GM21526 (cell line): ENCODE measurements around the gene CUEDC1.

Experiments
- ATAC-seq: cut with Tn5 transposase; IDR thresholded peaks from one replicate; pipeline ENCODE4 v1.9.1; 2021; ENCODE audit warnings: moderate library complexity; ENCODE audit not compliant: unreplicated experiment, low FRiP score

Gene CUEDC1

GRCh38 chr17:57900991-57901743 is 54.0 kb downstream of the CUEDC1 start:
- ATAC-seq: no peak

DNA sequence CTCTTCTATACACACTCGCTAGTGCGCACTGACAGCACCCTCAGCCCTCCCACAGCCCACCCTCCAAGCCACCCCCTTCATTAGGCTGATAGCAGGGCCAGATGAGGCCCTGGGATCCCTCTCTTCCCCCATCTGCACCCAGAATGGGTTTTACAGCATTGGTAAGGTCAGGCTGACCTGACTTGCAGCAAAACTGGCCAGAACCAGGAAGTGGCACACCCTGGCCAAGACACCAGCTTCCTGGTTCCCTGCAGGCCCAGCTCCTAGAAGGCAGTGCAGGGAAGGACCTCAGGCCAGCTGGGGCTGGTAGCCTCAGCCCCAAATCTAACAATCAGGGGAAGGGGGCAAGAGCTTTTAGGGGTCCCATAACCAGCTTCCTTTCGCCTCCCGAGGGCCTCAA is 55.4 kb downstream of the CUEDC1 start:
- ATAC-seq: no peak

DNA sequence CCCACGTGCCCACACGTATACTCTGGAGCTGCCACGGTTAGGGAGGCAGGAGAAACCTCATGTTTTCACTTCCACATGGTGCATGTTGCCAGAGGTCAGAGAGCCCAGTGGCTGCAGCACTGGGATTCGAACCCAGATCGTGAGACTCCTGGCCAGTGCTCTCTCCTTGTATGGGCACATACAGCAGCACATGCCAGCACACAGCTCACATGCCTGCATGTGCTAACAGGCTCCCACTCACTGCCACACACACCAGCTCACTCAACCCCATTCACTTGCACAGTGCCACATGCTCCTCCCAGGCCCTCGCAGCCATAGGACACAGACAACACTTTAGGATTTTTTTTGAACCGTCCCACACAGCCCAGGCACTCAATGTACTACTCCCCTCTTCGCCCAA is 55.8 kb downstream of the CUEDC1 start:
- ATAC-seq: no peak

- no peak for ATAC-seq
These were observed 56.5 kb downstream of the CUEDC1 start for GRCh38 chr17:57898487-57899311.

DNA sequence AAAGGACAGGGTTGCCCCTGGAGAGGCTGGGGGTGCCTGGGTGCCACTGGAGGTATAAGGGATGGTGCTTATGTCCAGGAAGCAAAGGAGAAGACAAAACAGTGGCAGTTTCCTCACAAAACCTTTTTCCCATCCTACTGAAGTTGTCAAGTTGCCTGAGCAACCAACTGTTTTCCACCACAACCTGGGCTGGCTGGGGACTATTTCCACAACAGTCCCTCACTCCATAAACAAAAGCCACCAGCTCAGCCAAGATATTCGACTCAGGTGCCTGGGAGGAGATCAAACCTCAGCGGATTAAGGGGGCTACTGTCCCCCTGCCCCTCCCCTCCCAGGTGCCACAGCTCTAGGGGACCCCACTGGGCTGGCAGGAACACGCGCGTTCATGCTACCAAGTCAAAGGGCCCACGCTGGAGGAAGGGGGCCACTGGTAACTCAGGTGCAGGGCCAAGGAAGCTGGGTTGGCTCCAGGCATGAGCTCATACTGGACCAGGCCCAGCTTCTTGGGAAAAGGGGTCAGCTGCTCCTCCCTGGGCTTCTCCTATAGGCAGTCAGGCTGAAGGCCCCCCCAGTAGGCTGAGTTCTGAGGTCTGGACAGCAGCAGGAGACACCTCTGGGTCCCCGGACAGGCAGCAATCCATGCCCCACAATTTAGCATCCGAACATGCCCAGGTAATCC is 59.7 kb downstream of the CUEDC1 start:
- ATAC-seq: no peak

DNA sequence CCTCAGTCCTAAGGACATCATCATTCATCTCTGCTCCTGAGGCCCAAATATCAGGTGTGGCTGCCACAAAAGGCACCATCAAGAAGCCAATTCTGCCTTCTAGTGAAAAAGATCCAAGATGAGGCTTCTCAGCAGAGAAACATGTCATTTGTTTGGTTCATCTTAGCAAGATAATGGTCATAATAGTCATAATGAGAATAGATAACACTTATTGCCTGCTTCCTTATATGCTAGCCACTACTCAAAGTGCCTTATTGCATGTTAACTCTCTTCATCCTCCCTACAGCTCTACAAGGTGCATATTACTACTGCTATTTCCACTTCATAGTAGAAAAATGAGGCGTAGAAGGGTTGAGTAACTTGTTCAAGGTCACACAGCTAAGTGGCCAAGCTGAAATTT is 60.4 kb downstream of the CUEDC1 start:
- no peak for ATAC-seq

DNA sequence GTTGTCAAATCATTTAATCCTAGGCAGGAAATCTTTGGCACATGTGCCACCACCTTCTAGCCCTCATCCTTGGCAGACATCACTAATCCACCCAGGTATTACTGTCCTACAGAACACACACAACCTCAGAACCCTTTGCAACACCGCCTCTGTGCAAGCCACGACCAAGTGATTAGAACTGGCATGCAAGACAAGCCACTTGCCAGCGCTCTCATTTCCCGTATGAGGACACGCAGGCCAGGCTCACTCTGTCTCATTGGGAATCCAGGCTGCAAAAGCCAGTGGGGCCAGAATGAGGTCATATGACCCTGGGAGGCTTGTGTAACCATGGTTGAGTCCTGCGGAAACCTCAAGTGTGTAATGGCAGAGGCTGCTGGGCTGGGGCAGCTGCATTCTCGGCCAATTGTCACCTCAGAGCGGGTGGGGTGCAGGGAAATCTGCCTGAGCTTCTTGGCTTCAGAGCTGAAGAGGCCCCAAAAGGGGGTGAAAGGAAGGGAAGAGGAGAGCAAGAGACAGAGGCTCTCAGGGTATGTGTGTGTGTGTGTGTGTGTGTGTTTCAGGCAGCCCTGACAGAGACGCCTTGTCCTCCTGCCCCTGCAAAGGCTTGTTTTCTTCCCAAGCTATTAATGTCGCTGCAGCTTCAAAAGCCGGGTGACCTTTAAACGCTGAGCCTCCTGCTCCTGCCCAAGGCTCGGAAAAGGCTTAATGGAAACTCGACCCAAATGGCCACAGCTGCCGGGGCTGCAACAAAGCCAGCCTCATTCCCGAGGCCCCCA is 62.2 kb downstream of the CUEDC1 start:
- ATAC-seq: no peak

DNA sequence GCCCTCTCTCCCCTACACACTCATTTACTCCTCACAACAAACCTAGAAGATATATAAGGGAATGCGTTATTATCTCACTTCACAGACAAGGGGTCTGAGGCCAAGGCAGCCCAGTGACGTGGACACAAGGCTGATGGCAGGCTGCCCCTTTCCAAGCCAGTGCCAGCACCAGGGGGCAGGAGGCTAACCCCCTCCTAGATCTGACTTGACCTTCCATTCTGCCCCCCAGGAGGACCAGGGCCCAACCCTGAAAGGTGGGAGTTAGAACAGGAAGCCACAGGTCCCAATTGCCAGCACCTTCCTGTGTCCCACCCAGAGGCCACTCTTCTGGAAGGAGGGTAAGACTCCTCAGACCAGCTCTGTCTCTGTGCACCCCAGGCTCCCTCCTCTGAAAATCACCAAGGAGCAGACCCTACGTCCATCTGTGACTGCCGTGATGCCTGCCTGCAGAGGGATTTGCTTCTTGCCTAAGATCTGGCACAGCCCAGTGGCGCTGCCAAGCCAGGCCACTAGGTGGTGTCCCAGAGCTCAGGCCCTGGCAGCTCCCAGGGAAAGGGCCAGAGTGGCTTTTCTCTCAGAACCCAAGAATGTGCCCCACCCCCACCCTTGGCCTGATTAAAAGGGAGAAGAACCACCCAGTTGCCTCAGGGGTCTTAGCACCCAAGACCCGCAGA is 62.9 kb downstream of the CUEDC1 start:
- no peak for ATAC-seq

GRCh38 chr17:57890857-57891232 is 64.4 kb downstream of the CUEDC1 start:
- no peak for ATAC-seq

GRCh38 chr17:57889892-57890856 is 65.0 kb downstream of the CUEDC1 start:
- no peak for ATAC-seq

DNA sequence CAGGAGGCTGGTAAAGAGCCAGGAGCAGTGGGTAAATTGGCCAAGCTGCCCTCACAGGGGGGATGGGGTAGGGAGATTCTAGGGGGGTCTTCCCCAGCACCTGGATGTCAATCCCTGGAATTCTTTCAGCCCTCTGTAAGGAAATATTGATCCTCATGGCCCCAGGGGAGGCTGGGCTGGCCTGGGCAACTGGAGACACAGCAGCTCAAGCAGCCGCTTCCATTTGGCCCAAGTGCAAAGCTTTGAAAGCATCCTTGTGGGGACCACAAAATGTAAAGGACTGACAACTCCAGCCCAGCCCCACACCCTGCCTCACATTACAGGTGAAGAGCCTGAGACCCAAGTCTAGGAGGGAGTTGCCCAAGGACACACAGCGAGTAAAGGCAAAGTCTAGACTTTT is 66.0 kb downstream of the CUEDC1 start:
- no peak for ATAC-seq

GRCh38 chr17:57888311-57889216 is 66.6 kb downstream of the CUEDC1 start:
- ATAC-seq: no peak

- ATAC-seq: no peak
These were observed 68.1 kb downstream of the CUEDC1 start for GRCh38 chr17:57887161-57887560.

GRCh38 chr17:57886020-57886419 is 69.2 kb downstream of the CUEDC1 start:
- ATAC-seq: no peak

DNA sequence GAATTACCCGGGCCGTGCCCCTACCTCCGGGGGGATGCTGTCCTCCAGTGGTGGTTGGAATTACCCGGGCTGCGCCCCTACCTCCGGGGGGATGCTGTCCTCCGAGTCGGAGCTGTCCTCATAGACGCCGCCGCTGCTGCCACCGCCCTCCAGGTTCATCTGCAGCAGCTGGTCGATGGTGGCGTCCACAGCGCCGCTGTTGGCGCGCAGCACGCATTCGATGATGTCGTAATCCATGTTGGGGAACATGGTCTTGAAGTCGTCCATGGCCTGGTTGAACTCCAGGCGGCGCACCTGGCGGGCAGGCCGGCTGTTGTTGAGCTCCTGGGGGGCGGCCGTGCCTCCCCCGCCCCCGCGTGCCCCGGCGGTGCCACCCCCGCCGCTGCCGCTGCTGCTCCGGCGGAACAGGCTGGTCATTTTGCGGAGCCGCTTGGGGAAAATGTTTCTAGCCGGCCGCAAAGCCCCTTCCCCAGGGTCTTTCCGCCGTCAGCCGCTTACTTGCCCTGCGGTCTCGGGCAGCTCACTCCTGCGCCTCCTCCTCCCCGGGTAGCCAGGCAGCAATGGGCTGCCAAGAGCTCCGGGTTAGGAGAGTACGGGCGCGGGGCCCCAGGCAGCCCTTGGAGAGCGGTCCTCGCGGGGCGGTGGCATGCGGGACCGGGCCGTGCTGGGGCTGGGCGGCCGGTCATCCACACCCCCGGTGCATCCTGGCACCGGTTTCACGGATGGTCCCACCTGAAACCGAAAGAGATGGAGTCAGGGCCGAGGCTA is 69.9 kb downstream of the CUEDC1 start:
- ATAC-seq: no peak

DNA sequence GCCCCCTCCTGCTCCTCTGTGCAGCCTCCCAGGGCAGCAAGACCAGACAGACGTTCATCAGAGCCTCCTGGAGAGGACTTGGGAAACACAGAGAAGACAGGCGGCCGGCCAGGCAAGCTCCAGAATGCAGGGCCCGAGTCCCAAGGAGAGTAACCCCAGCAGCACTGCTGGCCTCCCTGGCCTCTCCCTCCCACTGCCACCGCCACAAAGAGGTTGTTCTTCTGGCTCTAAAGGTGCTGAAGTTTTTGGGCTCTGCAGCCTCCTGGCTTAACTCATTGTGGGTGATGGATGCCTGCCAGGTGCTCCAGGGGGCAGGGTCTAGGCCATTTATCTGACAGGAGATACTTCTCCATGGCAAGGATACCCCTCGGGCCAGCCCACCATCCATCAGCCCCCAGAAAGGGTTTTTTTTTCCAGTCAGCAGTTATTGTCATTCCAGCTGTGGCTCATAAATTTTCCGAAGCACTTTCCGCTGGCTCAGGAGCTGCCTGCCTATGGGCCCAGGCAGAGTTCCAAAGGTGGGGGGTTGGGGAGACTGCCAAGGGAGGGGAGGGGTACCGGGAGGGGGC is 73.3 kb downstream of the CUEDC1 start:
- ATAC-seq: no peak

- no peak for ATAC-seq
These were observed 74.1 kb downstream of the CUEDC1 start for GRCh38 chr17:57881143-57881542.
